Activated CD4-positive, alpha-beta T cell treated with anti-CD3 and anti-CD28 coated beads for 36 hours (primary cell): ENCODE measurements around the gene NANOGP8. TPM values are rescaled to one million over a fixed set of nuclear protein-coding genes. Genes with fewer than 3 reads are reported as not detected.
A peak's percentile ranks its signal among the peaks of the same experiment; 100 is the strongest.
"Not testable (repeated sequence)": the region's sequence is repeated elsewhere in the genome, so short reads cannot be mapped to it uniquely, and the experiment has no call there.

Experiments
- ATAC-seq: fragments of 200-7000 bp; cut with Tn5 transposase; one replicate; pipeline ENCODE4 v1.10.0; 2021; ENCODE audit warnings: mild to moderate bottlenecking, moderate library complexity
- CTCF ChIA-PET: fragments of 350-600 bp; sonication (Branson Sonifier 250); formaldehyde crosslinking; loops from one replicate; lab custom pipeline; 2021; ENCODE audit warnings: antibody characterized with exemption; lab: Charles Lee
- POLR2A ChIA-PET: fragments of 350-600 bp; sonication (Branson Sonifier 250); formaldehyde crosslinking; loops from one replicate; lab custom pipeline; 2021; ENCODE audit warnings: antibody characterized with exemption, inconsistent platforms; lab: Charles Lee
- DNase-seq: peaks from one replicate; pipeline ENCODE4 v3.0.0-alpha.2; 2020
- H3K27ac Mint-ChIP-seq: one replicate; pipeline ENCODE4 v1.8.0; 2021; ENCODE audit warnings: mixed read lengths
- H3K27me3 Mint-ChIP-seq: one replicate; pipeline ENCODE4 v1.8.0; 2021; ENCODE audit warnings: mixed read lengths
- H3K36me3 Mint-ChIP-seq: one replicate; pipeline ENCODE4 v1.8.0; 2021; ENCODE audit warnings: low read depth, mixed read lengths
- H3K4me1 Mint-ChIP-seq: one replicate; pipeline ENCODE4 v1.8.0; 2021; ENCODE audit warnings: mixed read lengths
- H3K4me3 Mint-ChIP-seq: one replicate; pipeline ENCODE4 v1.8.0; 2021; ENCODE audit warnings: mild to moderate bottlenecking, moderate library complexity, mixed read lengths
- H3K9me3 Mint-ChIP-seq: one replicate; pipeline ENCODE4 v1.8.0; 2021; ENCODE audit warnings: low read depth, mixed read lengths
- intact Hi-C, 2 experiments: fragments of 100-400 bp; cut with DNase I in 1 of 2; cut with micrococcal nuclease in 1 of 2; formaldehyde crosslinking; loops; one replicate each; pipeline versions ENCODE4 v1.14.2 to v1.15.1; 2022 to 2024; cut with DNase I, micrococcal nuclease
- total RNA-seq, 2 experiments: library from RNA; stranded (reverse); gene quantifications; one replicate each; pipeline ENCODE4 v1.2.3, GENCODE V29; 2021

NANOGP8 gene
- total RNA-seq, 2 experiments from 2014 or later: not detected

GRCh38 chr15:35092311-35092710 is 7.2 kb upstream of the NANOGP8 start:
- ChIA-PET CTCF (interaction anchor here (0.5 to 4.6 kb wide), 2 partner anchors 14 to 967 kb away, joined by 3 to 17 read pairs; no protein-coding TSS in a partner anchor), POLR2A (no interaction called here)
- Mint-ChIP-seq H3K4me1 (no peaks in the 10 kb centered on the region), H3K36me3 (no peaks in the 10 kb centered on the region), H3K9me3 (no peaks in the 10 kb centered on the region), H3K27ac (no peak overlapping the region), H3K4me3 (no peak overlapping the region), H3K27me3 (peaks cover 2% of the 10 kb centered on the region)
- DNase-seq: no peak
- intact Hi-C loops: no loop called here
- ATAC-seq: no peak

DNA sequence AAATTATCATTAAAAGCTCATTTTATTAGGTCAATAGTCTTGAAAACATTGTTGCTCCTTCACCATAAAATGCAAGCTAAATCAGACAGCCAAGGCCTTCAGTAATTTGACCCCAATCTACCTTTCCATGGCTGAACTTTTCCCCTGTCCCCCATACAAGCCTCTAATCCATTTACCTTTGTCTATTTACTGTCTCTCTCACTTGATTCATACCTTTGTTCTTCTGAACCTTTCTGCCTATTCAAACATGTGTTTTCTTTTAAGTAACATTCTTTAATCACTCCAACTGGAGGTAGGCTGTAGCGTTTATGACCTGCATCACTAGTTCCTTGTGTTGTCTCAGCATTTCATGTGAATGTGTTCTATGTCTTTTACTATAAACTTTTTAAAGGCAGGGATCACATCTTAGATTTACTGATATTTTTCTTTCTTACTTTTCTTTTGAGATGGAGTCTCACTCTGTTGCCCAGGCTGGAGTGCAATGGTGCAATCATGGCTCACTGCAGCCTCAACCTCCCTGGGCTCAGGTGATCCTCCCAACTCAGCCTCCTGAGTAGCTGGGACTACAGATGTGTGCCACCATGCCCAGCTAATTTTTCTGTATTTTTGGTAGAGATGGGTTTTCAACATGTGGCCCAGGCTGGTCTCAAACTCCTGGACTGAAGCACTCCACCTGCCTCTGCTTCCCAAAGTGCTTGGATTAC is 5.2 kb upstream of the NANOGP8 start:
- Mint-ChIP-seq H3K4me1 (no peaks in the 10 kb centered on the region), H3K4me3 (no peak overlapping the region), H3K27ac (no peak overlapping the region), H3K27me3 (no peaks in the 10 kb centered on the region), H3K36me3 (no peaks in the 10 kb centered on the region), H3K9me3 (no peaks in the 10 kb centered on the region)
- ATAC-seq (no peak), DNase-seq (no peak)
- ChIA-PET POLR2A (no interaction called here), CTCF (interaction anchor here (1.4 to 4.6 kb wide), 3 partner anchors 12 to 355 kb away, joined by 4 to 17 read pairs (median 5); no protein-coding TSS in a partner anchor)
- intact Hi-C loops: no loop called here

GRCh38 chr15:35089551-35089950 is 4.5 kb upstream of the NANOGP8 start:
- Mint-ChIP-seq H3K4me1 (no peaks in the 10 kb centered on the region), H3K27ac (no peak overlapping the region), H3K36me3 (no peaks in the 10 kb centered on the region), H3K9me3 (no peaks in the 10 kb centered on the region), H3K27me3 (no peaks in the 10 kb centered on the region), H3K4me3 (no peak overlapping the region)
- CTCF ChIA-PET: interaction anchor here (1.1 to 4.6 kb wide), 4 partner anchors 11 to 355 kb away, joined by 3 to 17 read pairs (median 4); no protein-coding TSS in a partner anchor
- DNase-seq: no peak
- POLR2A ChIA-PET: no interaction called here
- ATAC-seq: no peak
- intact Hi-C loops: no loop called here

DNA sequence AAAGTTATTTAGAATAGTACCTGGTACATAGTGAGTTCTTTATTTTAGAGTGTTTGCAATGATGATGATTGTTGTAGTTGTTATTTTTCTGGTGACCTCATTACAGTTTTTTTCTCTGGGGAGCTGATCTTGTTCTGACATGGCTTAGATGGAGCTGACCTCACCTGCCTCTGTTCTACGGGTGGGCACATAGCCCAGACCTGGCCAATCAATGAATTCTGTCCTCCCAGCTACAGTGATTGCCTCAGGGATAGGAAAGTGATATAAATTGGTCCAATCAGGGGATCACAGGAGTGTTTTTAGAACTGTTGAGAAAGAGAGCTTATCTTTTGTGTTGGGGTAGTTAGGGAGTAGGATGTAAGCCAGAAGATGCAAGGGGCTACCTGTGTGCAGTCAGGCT is 3.2 kb upstream of the NANOGP8 start:
- ATAC-seq: no peak
- H3K4me1 Mint-ChIP-seq: no peaks in the 10 kb centered on the region
- no peak overlapping the region for H3K27ac Mint-ChIP-seq
- H3K36me3 Mint-ChIP-seq: no peaks in the 10 kb centered on the region
- CTCF ChIA-PET: interaction anchor here (1.1 to 4.6 kb wide), 2 partner anchors 10 to 13 kb away, joined by 3 to 17 read pairs; no protein-coding TSS in a partner anchor
- no peaks in the 10 kb centered on the region for H3K27me3 Mint-ChIP-seq
- H3K4me3 Mint-ChIP-seq: no peak overlapping the region
- DNase-seq: no peak
- intact Hi-C loops: no loop called here
- POLR2A ChIA-PET: no interaction called here
- H3K9me3 Mint-ChIP-seq: no peaks in the 10 kb centered on the region

DNA sequence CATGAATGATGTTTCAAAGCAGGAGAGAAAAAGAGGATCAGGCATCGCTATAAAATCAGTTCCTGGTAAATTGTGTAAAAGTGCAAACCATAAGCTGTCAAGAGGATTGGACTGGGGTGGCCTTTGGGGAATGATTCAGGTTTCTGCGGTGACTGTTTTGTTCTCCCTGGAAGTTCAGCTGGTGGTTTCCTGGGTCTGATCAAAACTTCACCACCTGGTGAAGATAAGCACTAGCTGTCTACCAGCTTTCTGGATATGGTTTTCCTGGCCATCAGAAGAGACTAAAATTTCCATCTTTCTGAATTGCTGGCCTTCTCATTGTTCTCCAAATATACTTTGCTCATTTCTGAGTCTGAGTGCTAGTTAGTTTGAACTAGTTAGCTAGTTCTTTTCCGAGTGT is 2.7 kb upstream of the NANOGP8 start:
- no peaks in the 10 kb centered on the region for H3K36me3 Mint-ChIP-seq
- no peaks in the 10 kb centered on the region for H3K27me3 Mint-ChIP-seq
- H3K9me3 Mint-ChIP-seq: no peaks in the 10 kb centered on the region
- no peak for DNase-seq
- intact Hi-C loops: no loop called here
- ChIA-PET POLR2A (no interaction called here), CTCF (interaction anchor here (4.6 kb wide), 1 partner anchor 9 kb away, joined by 17 read pairs; no protein-coding TSS in a partner anchor)
- H3K4me3 Mint-ChIP-seq: no peak overlapping the region
- no peaks in the 10 kb centered on the region for H3K4me1 Mint-ChIP-seq
- H3K27ac Mint-ChIP-seq: no peak overlapping the region
- no peak for ATAC-seq

- H3K4me1 Mint-ChIP-seq, ATAC-seq, H3K36me3 Mint-ChIP-seq, H3K9me3 Mint-ChIP-seq, intact Hi-C loops, H3K27me3 Mint-ChIP-seq, DNase-seq, CTCF ChIA-PET, H3K4me3 Mint-ChIP-seq, H3K27ac Mint-ChIP-seq, POLR2A ChIA-PET: not testable (repeated sequence)
Observed at GRCh38 chr15:35082371-35083348, 2.4 kb downstream of the NANOGP8 start.

GRCh38 chr15:35081626-35082365 is 3.3 kb downstream of the NANOGP8 start:
- CTCF ChIA-PET, H3K27me3 Mint-ChIP-seq, POLR2A ChIA-PET, H3K9me3 Mint-ChIP-seq, H3K27ac Mint-ChIP-seq, ATAC-seq, DNase-seq, H3K36me3 Mint-ChIP-seq, H3K4me3 Mint-ChIP-seq, intact Hi-C loops, H3K4me1 Mint-ChIP-seq: not testable (repeated sequence)

GRCh38 chr15:35080226-35080625 is 4.9 kb downstream of the NANOGP8 start:
- intact Hi-C loops: no loop called here
- DNase-seq: no peak

GRCh38 chr15:35078221-35078915 is 6.7 kb downstream of the NANOGP8 start:
- Mint-ChIP-seq H3K9me3 (no peaks in the 10 kb centered on the region), H3K4me1 (no peaks in the 10 kb centered on the region), H3K36me3 (no peaks in the 10 kb centered on the region), H3K4me3 (no peak overlapping the region), H3K27ac (no peak overlapping the region), H3K27me3 (peaks cover 7% of the 10 kb centered on the region)
- CTCF ChIA-PET: interaction anchor here (0.9 to 4.6 kb wide), 8 partner anchors 12 to 382 kb away, joined by 3 to 47 read pairs (median 4); no protein-coding TSS in a partner anchor
- peak; percentile 59 for DNase-seq
- intact Hi-C loops: loop anchor here (1.0 to 5.0 kb wide), 3 partner anchors 129 to 366 kb away; no protein-coding TSS in a partner anchor
- POLR2A ChIA-PET: no interaction called here
- ATAC-seq: peak; percentile 63

More at GRCh38 chr15:35080226-35080625, 4.9 kb downstream of the NANOGP8 start:
- Mint-ChIP-seq H3K4me3 (no peak overlapping the region), H3K27me3 (peaks cover 7% of the 10 kb centered on the region), H3K9me3 (no peaks in the 10 kb centered on the region), H3K27ac (no peak overlapping the region), H3K36me3 (no peaks in the 10 kb centered on the region), H3K4me1 (no peaks in the 10 kb centered on the region)
- ATAC-seq: no peak
- ChIA-PET POLR2A (no interaction called here), CTCF (interaction anchor here (1.1 to 4.6 kb wide), 3 partner anchors 10 to 364 kb away, joined by 3 to 47 read pairs (median 17); no protein-coding TSS in a partner anchor)

DNA sequence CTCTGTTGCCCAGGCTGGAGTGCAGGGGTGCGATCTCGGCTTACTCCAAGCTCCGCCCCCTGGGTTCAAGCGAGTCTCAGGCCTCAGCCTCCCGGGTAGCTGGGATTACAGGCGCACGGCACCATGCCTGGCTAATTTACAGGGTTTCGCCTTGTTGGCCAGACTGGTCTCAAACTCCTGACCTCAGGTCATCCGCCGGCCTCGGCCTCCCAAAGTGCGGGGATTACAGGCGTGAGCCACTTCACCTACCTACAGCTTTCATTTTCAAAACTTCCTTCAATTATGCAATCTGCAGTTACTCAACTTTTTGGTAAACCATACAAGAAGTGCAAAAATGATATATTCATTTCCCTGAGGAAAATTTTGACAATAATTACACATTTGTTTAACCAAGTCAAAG is 14.0 kb downstream of the NANOGP8 start:
- no peak for ATAC-seq
- Mint-ChIP-seq H3K9me3 (no peaks in the 10 kb centered on the region), H3K36me3 (no peaks in the 10 kb centered on the region), H3K4me1 (no peaks in the 10 kb centered on the region), H3K4me3 (no peak overlapping the region), H3K27me3 (peaks cover 11% of the 10 kb centered on the region), H3K27ac (no peak overlapping the region)
- CTCF ChIA-PET: no interaction called here
- POLR2A ChIA-PET: no interaction called here
- intact Hi-C loops: no loop called here
- no peak for DNase-seq
